Amniotic stem cell (primary cell): ENCODE results near the gene FREY1.

ENCODE experiments used
- DNase-seq: peaks from one replicate; lab custom pipeline; 2025; lab: John Stamatoyannopoulos, UW

FREY1 gene

GRCh38 chr11:45894555-45895247 lies 12.4 kb downstream of the FREY1 start:
- no peak for DNase-seq

GRCh38 chr11:45892856-45893255 lies 14.2 kb downstream of the FREY1 start:
- DNase-seq = no peak

- DNase-seq = no peak
These were observed 16.1 kb downstream of the FREY1 start for GRCh38 chr11:45890886-45891550.

- DNase-seq = no peak
These were observed 17.1 kb downstream of the FREY1 start for GRCh38 chr11:45889966-45890365.

- no peak for DNase-seq
These were observed 17.5 kb downstream of the FREY1 start for GRCh38 chr11:45889555-45889954.

GRCh38 chr11:45887587-45887986 lies 19.5 kb downstream of the FREY1 start:
- no peak for DNase-seq

- no peak for DNase-seq
These were observed 20.1 kb downstream of the FREY1 start for GRCh38 chr11:45886816-45887520.

- no peak for DNase-seq
These were observed 20.9 kb downstream of the FREY1 start for GRCh38 chr11:45885921-45886721.

GRCh38 chr11:45885274-45885920 lies 21.7 kb downstream of the FREY1 start, which contains the start of gene MAPK8IP1:
Gene MAPK8IP1 (plus strand): TSS chr11:45885651. CDS start chr11:45885821, 170 bp downstream.
- peak; percentile 5 for DNase-seq

GRCh38 chr11:45884596-45885185 lies 22.4 kb downstream of the FREY1 start:
- no peak for DNase-seq

- DNase-seq = no peak
These were observed 25.2 kb downstream of the FREY1 start for GRCh38 chr11:45881708-45882368.

GRCh38 chr11:45880772-45881570 lies 26.1 kb downstream of the FREY1 start:
- no peak for DNase-seq

- no peak for DNase-seq
These were observed 27.0 kb downstream of the FREY1 start for GRCh38 chr11:45879803-45880686.

GRCh38 chr11:45877845-45878244 lies 29.2 kb downstream of the FREY1 start:
- no peak for DNase-seq

GRCh38 chr11:45877221-45877620 lies 29.9 kb downstream of the FREY1 start:
- no peak for DNase-seq

GRCh38 chr11:45876401-45876800 lies 30.7 kb downstream of the FREY1 start:
- no peak for DNase-seq

- DNase-seq = peak; percentile 70
These were observed 34.3 kb downstream of the FREY1 start for GRCh38 chr11:45872651-45873356.

GRCh38 chr11:45871638-45872037 lies 35.4 kb downstream of the FREY1 start:
- DNase-seq = no peak
